ENCODE data around the gene CSPG4.
"Not testable (repeated sequence)": the region's sequence is repeated elsewhere in the genome, so short reads cannot be mapped to it uniquely, and the experiment has no call there.

CSPG4 gene

DNA sequence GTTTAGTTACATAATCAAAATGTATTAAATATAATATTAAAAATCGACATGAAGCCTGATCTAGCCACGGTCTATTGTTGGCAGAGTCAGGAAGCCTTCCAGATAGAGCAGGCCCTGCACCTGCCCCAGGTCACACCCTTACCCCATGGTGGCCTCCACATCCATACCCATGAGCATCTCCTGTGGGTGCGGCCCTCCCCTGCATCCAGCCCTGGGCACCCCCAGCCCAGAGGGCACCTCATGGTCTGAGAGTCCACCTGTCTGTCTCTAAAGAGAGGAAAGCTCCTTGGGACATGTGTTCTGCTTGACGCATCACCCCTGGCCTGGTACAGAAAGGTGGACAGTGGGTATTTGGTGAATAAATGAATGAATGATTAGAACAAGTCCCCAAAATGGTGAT is 37.2 kb upstream of the CSPG4 start:
- no peak for DNase-seq (ENCODE audit: low read depth in 1 of 2, low spot score in 1 of 2)
- TF ChIP-seq GABPA (IDR thresholded peaks at IDR 0.05; ENCODE audit: low read depth), result no peak
- TF ChIP-seq SPI1 (IDR thresholded peaks at IDR 0.05; ENCODE audit: borderline replicate concordance, low read depth), result no peak
- no peak for TF ChIP-seq POLR2AphosphoS5 (IDR thresholded peaks at IDR 0.05; ENCODE audit: low read depth)
- TF ChIP-seq, protein P1, sequence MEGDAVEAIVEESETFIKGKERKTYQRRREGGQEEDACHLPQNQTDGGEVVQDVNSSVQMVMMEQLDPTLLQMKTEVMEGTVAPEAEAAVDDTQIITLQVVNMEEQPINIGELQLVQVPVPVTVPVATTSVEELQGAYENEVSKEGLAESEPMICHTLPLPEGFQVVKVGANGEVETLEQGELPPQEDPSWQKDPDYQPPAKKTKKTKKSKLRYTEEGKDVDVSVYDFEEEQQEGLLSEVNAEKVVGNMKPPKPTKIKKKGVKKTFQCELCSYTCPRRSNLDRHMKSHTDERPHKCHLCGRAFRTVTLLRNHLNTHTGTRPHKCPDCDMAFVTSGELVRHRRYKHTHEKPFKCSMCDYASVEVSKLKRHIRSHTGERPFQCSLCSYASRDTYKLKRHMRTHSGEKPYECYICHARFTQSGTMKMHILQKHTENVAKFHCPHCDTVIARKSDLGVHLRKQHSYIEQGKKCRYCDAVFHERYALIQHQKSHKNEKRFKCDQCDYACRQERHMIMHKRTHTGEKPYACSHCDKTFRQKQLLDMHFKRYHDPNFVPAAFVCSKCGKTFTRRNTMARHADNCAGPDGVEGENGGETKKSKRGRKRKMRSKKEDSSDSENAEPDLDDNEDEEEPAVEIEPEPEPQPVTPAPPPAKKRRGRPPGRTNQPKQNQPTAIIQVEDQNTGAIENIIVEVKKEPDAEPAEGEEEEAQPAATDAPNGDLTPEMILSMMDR (IDR thresholded peaks at IDR 0.05; ENCODE audit: insufficient read depth, low read length), result no peak
- TF ChIP-seq REST (IDR thresholded peaks at IDR 0.05; ENCODE audit: insufficient replicate concordance, low read depth), result no peak
- no peaks in the 10 kb centered on the region for H3K27me3 ChIP-seq (ENCODE audit: insufficient read depth, poor library complexity, severe bottlenecking)
- H3K27ac ChIP-seq (replicated peaks), result no peak overlapping the region
- no peak overlapping the region for H3K4me3 ChIP-seq (replicated peaks; ENCODE audit: insufficient read depth, low read length)

- not testable (repeated sequence) for H3K27me3 ChIP-seq (ENCODE audit: insufficient read depth, poor library complexity, severe bottlenecking); H3K27ac ChIP-seq (replicated peaks); H3K4me3 ChIP-seq (replicated peaks; ENCODE audit: insufficient read depth, low read length); DNase-seq (ENCODE audit: low read depth in 1 of 2, low spot score in 1 of 2)
These were observed 36.2 kb upstream of the CSPG4 start for GRCh38 chr15:75748882-75749281.

DNA sequence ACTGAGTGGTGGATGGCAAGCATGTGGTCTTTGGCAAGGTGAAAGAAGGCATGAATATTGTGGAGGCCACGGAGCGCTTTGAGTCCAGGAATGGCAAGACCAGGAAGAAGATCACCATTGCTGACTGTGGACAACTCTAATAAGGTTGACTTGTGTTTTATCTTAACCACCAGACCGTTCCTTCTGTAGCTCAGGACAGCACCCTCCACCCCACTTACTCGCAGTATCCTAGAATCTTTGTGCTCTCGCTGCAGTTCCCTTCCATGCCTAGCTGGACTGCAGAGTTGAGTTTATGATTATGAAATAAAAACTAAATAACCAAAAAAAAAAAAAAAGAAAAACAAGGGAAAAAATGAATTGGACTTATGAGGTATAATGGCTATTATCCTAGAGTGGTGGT is 34.5 kb upstream of the CSPG4 start:
- H3K27me3 ChIP-seq (ENCODE audit: insufficient read depth, poor library complexity, severe bottlenecking); DNase-seq (ENCODE audit: low read depth in 1 of 2, low spot score in 1 of 2); H3K4me3 ChIP-seq (replicated peaks; ENCODE audit: insufficient read depth, low read length); H3K27ac ChIP-seq (replicated peaks): not testable (repeated sequence)

GRCh38 chr15:75745305-75745704 is 32.7 kb upstream of the CSPG4 start:
- DNase-seq (ENCODE audit: low read depth in 1 of 2, low spot score in 1 of 2), result no peak
- H3K27me3 ChIP-seq (ENCODE audit: insufficient read depth, poor library complexity, severe bottlenecking), result no peaks in the 10 kb centered on the region
- TF ChIP-seq SPI1 (IDR thresholded peaks at IDR 0.05; ENCODE audit: borderline replicate concordance, low read depth) (no peak), POLR2AphosphoS5 (IDR thresholded peaks at IDR 0.05; ENCODE audit: low read depth) (no peak), GABPA (IDR thresholded peaks at IDR 0.05; ENCODE audit: low read depth) (no peak), REST (IDR thresholded peaks at IDR 0.05; ENCODE audit: insufficient replicate concordance, low read depth) (no peak)
- TF ChIP-seq, protein P1 (IDR thresholded peaks at IDR 0.05; ENCODE audit: insufficient read depth, low read length), result no peak
- H3K27ac ChIP-seq (replicated peaks), result no peak overlapping the region
- H3K4me3 ChIP-seq (replicated peaks; ENCODE audit: insufficient read depth, low read length), result no peak overlapping the region

- H3K27me3 ChIP-seq (ENCODE audit: insufficient read depth, poor library complexity, severe bottlenecking); H3K27ac ChIP-seq (replicated peaks); H3K4me3 ChIP-seq (replicated peaks; ENCODE audit: insufficient read depth, low read length); DNase-seq (ENCODE audit: low read depth in 1 of 2, low spot score in 1 of 2): not testable (repeated sequence)
These were observed 29.7 kb upstream of the CSPG4 start for GRCh38 chr15:75742346-75742745.
